ENCODE measurements around the gene TMEM80.

TMEM80 gene

DNA sequence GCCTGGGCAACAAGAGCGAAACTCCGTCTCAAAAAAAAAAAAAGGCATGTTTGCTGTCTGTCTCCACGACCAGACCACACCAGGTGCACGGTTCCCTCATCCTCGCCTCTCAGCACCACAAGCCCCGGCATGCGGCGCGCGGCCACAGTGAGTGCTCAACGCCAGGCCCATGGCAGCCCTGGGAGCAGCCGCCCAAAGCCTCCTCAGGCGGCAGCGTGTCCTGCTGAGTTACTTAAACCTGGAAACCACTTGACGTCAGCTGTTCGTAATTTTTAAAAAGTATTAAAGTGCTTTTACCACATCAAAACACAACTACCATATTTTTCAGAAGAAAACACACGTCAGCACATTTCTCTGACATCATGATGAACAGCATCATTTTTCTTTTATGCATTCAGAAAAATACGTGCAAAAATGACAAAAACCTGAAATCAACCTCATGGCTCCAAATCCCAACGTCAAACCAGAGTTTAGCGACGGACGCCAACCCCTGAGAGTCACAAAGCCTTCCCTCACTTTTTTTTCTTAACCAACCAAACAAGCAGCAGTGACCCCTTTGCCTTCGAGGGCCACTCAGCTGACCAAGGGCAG, 2.7 kb upstream of the TMEM80 start:
- TF ChIP-seq ZFP30 (CRISPR knock-in tag; IDR thresholded peaks at IDR 0.05) (no peak), TOX (CRISPR knock-in tag; IDR thresholded peaks at IDR 0.05; ENCODE audit: borderline replicate concordance) (no peak), ISL1 (CRISPR knock-in tag; IDR thresholded peaks at IDR 0.05) (no peak), ZFP3 (CRISPR knock-in tag; IDR thresholded peaks at IDR 0.05) (no peak), RARB (CRISPR knock-in tag; IDR thresholded peaks at IDR 0.05) (no peak), ZC3H10 (CRISPR knock-in tag; IDR thresholded peaks at IDR 0.05) (no peak)
- TF ChIP-seq, protein P1, sequence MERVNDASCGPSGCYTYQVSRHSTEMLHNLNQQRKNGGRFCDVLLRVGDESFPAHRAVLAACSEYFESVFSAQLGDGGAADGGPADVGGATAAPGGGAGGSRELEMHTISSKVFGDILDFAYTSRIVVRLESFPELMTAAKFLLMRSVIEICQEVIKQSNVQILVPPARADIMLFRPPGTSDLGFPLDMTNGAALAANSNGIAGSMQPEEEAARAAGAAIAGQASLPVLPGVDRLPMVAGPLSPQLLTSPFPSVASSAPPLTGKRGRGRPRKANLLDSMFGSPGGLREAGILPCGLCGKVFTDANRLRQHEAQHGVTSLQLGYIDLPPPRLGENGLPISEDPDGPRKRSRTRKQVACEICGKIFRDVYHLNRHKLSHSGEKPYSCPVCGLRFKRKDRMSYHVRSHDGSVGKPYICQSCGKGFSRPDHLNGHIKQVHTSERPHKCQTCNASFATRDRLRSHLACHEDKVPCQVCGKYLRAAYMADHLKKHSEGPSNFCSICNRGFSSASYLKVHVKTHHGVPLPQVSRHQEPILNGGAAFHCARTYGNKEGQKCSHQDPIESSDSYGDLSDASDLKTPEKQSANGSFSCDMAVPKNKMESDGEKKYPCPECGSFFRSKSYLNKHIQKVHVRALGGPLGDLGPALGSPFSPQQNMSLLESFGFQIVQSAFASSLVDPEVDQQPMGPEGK (CRISPR knock-in tag; IDR thresholded peaks at IDR 0.05; ENCODE audit: borderline replicate concordance) = no peak
- ATAC-seq = no peak

DNA sequence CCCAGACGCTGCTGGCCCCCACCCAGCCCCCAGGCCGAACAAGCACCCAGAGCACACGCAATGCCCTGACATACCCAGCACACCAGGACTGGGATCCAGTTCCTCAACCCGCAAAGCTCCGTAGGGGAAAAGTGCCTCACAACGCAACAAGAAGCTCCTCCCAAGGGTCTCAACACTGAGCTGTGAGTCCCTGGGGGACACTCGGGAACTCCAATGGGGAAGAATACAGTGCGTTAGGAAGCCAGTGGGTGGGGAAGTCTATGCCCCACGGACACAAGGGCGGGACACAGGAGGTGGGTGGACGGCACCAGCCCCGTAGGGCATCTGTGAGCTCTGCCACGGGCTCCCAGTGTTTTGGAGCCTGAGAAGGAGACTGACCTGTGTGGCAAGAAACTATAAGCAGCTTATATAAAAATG, 2.2 kb upstream of the TMEM80 start:
- ATAC-seq = no peak
- no peak for TF ChIP-seq RARB (CRISPR knock-in tag; IDR thresholded peaks at IDR 0.05)
- no peak for TF ChIP-seq OSR1 (CRISPR knock-in tag; IDR thresholded peaks at IDR 0.05)
- no peak for TF ChIP-seq ZC3H10 (CRISPR knock-in tag; IDR thresholded peaks at IDR 0.05)
- no peak for TF ChIP-seq GLIS3 (CRISPR knock-in tag; IDR thresholded peaks at IDR 0.05)
- TF ChIP-seq BACH2 (CRISPR knock-in tag; IDR thresholded peaks at IDR 0.05; ENCODE audit: borderline replicate concordance) = no peak
- no peak for TF ChIP-seq ZNF8 (CRISPR knock-in tag; IDR thresholded peaks at IDR 0.05)
- TF ChIP-seq, protein P2, sequence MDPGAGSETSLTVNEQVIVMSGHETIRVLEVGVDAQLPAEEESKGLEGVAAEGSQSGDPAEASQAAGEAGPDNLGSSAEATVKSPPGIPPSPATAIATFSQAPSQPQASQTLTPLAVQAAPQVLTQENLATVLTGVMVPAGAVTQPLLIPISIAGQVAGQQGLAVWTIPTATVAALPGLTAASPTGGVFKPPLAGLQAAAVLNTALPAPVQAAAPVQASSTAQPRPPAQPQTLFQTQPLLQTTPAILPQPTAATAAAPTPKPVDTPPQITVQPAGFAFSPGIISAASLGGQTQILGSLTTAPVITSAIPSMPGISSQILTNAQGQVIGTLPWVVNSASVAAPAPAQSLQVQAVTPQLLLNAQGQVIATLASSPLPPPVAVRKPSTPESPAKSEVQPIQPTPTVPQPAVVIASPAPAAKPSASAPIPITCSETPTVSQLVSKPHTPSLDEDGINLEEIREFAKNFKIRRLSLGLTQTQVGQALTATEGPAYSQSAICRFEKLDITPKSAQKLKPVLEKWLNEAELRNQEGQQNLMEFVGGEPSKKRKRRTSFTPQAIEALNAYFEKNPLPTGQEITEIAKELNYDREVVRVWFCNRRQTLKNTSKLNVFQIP (CRISPR knock-in tag; IDR thresholded peaks at IDR 0.05; ENCODE audit: borderline replicate concordance, low read depth) = no peak
- no peak for TF ChIP-seq CSDC2 (CRISPR knock-in tag; IDR thresholded peaks at IDR 0.05)
- no peak for TF ChIP-seq TOX (CRISPR knock-in tag; IDR thresholded peaks at IDR 0.05; ENCODE audit: borderline replicate concordance)
- no peak for TF ChIP-seq ESRRG (CRISPR knock-in tag; IDR thresholded peaks at IDR 0.05)
- TF ChIP-seq, protein P3, sequence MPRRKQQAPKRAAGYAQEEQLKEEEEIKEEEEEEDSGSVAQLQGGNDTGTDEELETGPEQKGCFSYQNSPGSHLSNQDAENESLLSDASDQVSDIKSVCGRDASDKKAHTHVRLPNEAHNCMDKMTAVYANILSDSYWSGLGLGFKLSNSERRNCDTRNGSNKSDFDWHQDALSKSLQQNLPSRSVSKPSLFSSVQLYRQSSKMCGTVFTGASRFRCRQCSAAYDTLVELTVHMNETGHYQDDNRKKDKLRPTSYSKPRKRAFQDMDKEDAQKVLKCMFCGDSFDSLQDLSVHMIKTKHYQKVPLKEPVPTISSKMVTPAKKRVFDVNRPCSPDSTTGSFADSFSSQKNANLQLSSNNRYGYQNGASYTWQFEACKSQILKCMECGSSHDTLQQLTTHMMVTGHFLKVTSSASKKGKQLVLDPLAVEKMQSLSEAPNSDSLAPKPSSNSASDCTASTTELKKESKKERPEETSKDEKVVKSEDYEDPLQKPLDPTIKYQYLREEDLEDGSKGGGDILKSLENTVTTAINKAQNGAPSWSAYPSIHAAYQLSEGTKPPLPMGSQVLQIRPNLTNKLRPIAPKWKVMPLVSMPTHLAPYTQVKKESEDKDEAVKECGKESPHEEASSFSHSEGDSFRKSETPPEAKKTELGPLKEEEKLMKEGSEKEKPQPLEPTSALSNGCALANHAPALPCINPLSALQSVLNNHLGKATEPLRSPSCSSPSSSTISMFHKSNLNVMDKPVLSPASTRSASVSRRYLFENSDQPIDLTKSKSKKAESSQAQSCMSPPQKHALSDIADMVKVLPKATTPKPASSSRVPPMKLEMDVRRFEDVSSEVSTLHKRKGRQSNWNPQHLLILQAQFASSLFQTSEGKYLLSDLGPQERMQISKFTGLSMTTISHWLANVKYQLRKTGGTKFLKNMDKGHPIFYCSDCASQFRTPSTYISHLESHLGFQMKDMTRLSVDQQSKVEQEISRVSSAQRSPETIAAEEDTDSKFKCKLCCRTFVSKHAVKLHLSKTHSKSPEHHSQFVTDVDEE (CRISPR knock-in tag; IDR thresholded peaks at IDR 0.05) = no peak
- TF ChIP-seq, protein P4, sequence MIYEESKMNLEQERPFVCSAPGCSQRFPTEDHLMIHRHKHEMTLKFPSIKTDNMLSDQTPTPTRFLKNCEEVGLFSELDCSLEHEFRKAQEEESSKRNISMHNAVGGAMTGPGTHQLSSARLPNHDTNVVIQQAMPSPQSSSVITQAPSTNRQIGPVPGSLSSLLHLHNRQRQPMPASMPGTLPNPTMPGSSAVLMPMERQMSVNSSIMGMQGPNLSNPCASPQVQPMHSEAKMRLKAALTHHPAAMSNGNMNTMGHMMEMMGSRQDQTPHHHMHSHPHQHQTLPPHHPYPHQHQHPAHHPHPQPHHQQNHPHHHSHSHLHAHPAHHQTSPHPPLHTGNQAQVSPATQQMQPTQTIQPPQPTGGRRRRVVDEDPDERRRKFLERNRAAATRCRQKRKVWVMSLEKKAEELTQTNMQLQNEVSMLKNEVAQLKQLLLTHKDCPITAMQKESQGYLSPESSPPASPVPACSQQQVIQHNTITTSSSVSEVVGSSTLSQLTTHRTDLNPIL (CRISPR knock-in tag; IDR thresholded peaks at IDR 0.05; ENCODE audit: low read depth) = no peak
- no peak for TF ChIP-seq ARNTL (CRISPR knock-in tag; IDR thresholded peaks at IDR 0.05; ENCODE audit: borderline replicate concordance, low read depth)
- no peak for TF ChIP-seq ZNF70 (CRISPR knock-in tag; IDR thresholded peaks at IDR 0.05)
- TF ChIP-seq, protein P1 (CRISPR knock-in tag; IDR thresholded peaks at IDR 0.05; ENCODE audit: borderline replicate concordance) = no peak
- no peak for TF ChIP-seq TCF4 (CRISPR knock-in tag; IDR thresholded peaks at IDR 0.05; ENCODE audit: borderline replicate concordance)
- TF ChIP-seq PPARA (CRISPR knock-in tag; IDR thresholded peaks at IDR 0.05; ENCODE audit: borderline replicate concordance) = no peak
- TF ChIP-seq ISL1 (CRISPR knock-in tag; IDR thresholded peaks at IDR 0.05) = no peak
- no peak for TF ChIP-seq ZFP30 (CRISPR knock-in tag; IDR thresholded peaks at IDR 0.05)
- TF ChIP-seq SNAI2 (CRISPR knock-in tag; IDR thresholded peaks at IDR 0.05) = no peak
